Measurements from ENCODE around the gene SERPINB5.
A peak's percentile ranks its signal among the peaks of the same experiment; 100 is the strongest.

Gene SERPINB5

DNA sequence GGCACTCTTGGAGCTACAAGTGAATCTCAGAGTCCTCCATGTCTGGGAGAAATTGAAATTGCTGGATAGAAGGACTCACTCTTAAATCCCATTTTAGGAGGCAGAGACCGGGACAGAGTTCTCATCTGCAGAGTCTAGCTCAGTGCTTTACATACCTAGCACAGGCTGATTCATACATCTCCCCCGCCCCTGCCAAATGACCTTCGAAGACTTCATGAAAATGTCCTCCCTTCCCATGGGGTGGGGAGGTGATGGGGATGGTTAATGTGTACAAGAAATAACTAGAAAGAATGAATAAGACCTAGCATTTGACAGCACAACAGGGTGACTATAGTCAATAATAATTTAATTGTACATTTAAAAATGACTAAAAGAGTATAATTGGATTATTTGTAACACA is 8.2 kb upstream of the SERPINB5 start:
- DNase-seq (ENCODE audit: low spot score), result no peak

DNA sequence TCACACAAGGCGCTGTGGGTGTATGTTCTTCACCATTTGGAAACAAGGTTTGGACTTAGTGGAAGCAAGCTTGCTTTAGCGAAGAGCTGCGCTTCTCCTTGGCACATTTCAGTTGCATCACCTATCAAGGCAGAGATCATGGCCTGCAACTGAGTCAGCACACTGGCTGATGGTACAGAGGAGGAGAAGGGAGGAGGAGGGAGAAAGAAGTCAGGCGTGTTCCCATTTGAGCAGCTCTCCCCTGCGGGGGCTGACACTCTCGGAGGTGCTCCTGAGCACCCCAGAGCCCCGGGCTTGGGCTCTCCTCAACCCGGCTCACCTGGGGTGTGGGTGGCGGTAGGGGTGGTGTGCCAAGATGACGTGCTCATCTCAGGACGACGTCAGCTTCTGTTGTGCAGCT is 6.0 kb upstream of the SERPINB5 start:
- DNase-seq (ENCODE audit: low spot score), result no peak

DNA sequence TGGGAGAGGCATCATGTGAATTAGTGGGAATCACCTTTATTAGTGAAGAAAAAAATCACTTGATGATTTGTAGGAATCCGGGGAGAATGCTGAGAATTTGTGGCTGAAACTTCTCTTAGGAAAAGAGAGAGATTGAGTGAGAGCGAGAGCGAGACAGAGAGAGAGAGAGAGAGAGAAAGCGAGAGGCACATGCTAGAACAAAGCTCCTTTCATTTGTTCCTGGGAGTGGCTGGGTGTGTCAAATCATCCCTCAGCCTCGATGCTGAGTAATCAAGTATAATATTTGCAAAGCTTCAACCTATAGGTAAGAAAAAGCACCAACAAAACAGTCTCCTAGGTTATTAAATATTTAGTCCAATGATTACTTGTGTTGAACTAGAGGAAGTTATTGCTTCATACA is 4.4 kb upstream of the SERPINB5 start:
- no peak for DNase-seq (ENCODE audit: low spot score)

DNA sequence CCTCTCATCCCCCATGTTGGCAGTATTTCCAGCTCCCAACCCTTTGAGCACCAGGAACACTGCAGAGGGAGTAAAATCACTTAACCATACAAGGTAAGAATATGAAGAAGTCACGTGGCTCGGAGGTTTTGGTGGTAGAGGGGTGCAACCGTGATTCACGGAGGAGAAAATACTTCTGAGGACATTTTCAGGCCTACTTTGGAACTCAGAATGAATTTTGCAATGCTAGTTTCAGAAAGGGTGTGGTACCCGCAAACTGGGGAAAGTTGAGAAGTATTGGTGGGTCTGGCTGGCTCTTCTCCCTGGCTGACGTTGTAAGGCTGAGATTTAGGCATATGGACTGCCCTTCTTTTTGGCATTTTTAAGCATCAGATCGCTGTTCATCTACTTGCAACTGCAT is 442 bp downstream of the SERPINB5 start:
- no peak for DNase-seq (ENCODE audit: low spot score)

DNA sequence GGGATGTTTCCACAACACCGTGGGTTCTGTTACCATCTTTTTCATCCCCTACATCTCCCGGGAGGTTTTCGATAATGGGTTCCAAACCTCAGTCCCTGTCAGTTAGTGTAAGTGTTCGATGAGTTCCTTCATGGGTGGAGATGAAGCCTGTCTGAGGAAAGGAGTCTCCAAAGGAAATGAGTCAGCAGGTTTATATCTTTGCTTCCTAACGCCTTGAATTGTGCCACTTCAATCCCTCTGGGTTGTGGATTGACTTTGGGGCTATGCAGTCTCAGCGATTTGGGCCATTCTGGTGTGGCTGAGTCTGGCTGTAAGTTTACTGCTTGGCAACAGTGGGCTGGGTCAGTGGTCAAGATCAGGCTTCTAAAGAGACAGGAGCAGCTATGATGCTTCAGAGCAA is 1.2 kb downstream of the SERPINB5 start:
- no peak for DNase-seq (ENCODE audit: low spot score)

DNA sequence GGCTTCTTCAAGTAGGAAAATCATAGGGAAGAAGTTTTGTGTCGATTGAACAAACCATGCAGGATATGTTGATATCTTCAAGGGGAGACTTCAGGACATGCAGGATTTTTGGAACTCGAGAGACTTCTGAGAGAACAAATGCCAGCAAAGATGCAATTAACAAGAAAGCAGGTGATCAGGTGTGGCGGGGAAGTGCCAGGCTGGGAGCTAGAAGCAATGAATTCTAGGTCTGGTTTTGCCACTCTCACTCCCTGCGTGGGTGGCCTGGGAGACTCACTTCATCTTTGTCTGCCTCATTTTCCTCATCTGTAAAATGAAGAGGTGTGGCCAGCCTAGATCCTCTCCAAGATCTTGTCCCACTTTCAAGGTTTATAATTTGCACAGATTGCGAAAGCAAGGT is 3.1 kb downstream of the SERPINB5 start:
- no peak for DNase-seq (ENCODE audit: low spot score)

DNA sequence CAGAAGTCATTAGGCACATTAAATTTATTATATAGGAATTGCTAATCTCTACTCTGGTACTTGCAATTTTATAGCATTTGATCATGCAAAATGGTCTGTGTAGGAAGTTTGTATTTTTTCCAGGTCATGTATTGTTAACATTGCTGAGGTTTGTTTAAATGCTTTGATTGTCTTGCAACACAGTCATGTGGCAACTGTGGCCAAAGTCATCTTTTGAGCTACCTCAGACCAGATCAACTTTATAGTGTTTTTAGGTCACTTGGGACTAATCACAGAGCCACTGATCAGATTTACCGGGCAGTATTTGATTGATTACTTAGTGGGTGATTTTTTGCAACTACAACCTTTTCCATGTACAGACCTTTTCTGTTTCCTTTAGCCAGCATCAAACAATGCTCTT is 3.7 kb downstream of the SERPINB5 start:
- DNase-seq (ENCODE audit: low spot score), result no peak

DNA sequence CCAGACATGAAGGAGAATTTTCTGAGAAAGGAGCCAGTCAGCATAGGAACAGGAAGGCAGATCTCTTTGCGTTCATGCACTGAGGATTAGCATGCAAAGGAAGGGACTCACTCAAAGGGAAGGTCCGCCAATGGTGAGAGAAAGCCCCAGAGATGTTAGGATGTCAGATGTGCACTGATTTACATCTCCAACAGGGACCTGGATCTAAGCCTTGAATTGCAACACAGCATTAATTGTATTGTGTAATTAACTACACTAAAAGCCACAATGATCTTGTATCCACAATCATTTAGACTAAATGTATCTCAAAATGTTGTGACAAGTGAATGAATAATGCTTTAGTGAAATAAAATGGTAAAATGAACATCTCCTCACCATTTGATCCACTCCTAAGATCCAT is 4.2 kb downstream of the SERPINB5 start:
- no peak for DNase-seq (ENCODE audit: low spot score)

DNA sequence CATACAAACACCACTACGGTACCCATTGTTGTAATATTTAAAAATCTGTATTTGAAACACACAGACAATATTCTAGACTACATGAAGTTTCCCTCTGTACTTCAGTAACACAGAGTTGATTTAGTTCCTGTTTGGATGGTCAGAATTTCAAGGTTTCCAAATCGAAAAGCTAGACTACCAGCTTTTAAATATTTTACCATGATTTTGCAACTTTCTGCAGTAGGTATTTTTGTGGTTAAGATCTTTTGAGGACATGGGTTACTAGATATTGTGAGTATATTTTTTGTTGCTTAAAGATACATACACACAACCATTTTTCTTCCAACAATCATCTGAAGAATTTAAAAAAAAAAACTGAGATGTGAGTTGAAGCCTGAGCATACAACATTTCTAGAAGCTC is 10.9 kb downstream of the SERPINB5 start:
- no peak for DNase-seq (ENCODE audit: low spot score)

DNA sequence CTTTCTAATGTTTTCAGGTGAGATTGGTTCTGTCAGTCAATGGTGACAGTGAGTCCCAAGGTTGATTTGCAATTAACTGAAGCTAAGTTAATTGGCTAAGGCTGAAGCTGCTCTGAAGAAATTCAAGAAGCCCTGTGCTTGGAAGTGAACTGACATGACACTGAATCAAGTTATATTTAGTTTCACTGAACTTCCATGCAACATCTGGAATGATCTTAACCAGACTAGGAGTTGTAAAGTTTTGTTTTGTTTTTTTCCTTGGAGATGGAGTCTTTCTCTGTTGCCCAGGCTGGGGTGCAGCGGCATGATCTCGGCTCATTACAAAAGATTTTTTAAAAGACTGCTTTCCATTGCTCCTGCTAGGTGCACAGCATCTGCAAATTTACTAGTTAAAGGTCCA is 11.4 kb downstream of the SERPINB5 start:
- DNase-seq (ENCODE audit: low spot score), result no peak

GRCh38 chr18:63492851-63493250 is 16.1 kb downstream of the SERPINB5 start:
- no peak for DNase-seq (ENCODE audit: low spot score)

- no peak for DNase-seq (ENCODE audit: low spot score)
Observed at GRCh38 chr18:63495675-63496074, 18.9 kb downstream of the SERPINB5 start.

GRCh38 chr18:63505566-63506335 is 29.0 kb downstream of the SERPINB5 start:
- DNase-seq (ENCODE audit: low spot score), result no peak

DNA sequence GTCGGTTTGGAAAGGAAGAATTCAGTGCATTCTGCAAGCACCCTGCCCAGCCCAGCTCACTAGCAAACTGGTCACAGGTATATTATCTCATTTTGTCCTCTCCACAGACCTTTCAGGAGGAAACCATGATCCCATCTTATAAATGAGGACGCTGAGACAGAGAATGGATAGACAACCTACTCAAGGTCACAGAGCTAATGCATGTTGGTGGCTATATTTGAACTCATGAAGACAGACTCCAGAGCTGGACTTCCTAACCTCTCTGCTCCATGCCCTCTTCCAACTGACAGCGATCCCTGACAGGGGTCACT is 29.5 kb downstream of the SERPINB5 start:
- DNase-seq (ENCODE audit: low spot score), result no peak

DNA sequence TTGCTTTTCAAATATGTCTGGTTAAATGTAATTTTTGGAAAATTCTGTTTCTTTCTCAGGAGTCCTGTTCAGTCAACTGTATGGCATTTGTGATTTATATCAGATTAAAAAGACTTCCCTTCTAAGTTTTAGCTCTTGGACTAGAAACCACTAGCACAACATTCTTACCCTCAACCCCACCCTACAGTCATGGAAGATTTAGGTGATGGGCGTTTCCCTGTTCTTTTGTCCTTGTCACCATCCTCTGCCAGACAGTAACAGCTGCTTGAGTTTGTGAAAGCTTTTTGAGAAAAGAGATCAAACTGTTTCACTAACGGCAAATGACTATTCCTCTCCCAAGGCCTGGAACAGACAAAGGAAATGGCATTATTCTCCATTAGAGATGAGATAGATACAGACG is 31.8 kb downstream of the SERPINB5 start:
- DNase-seq (ENCODE audit: low spot score), result no peak

- peak; percentile 46 for DNase-seq (ENCODE audit: low spot score)
Observed at GRCh38 chr18:63511285-63511684, 34.5 kb downstream of the SERPINB5 start.

DNA sequence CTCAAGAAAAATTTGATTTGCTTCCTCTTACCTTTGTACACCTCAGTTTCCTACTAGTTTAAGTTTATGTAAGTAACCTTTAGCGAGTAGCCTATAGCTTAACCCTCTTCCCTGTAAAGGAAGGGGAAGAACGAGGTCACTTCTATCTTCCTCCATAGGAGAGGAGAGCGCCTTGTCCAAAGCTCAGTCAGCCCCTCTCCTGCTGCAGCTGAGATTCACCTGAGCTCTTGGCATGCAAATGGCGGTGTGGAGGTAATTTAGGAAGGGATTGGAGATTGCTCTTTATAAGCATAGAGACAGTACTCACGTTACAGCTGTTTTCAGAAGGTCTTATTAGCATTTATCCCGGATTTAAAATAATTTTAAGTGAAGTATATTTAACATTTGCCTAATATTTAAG is 37.6 kb downstream of the SERPINB5 start:
- no peak for DNase-seq (ENCODE audit: low spot score)

DNA sequence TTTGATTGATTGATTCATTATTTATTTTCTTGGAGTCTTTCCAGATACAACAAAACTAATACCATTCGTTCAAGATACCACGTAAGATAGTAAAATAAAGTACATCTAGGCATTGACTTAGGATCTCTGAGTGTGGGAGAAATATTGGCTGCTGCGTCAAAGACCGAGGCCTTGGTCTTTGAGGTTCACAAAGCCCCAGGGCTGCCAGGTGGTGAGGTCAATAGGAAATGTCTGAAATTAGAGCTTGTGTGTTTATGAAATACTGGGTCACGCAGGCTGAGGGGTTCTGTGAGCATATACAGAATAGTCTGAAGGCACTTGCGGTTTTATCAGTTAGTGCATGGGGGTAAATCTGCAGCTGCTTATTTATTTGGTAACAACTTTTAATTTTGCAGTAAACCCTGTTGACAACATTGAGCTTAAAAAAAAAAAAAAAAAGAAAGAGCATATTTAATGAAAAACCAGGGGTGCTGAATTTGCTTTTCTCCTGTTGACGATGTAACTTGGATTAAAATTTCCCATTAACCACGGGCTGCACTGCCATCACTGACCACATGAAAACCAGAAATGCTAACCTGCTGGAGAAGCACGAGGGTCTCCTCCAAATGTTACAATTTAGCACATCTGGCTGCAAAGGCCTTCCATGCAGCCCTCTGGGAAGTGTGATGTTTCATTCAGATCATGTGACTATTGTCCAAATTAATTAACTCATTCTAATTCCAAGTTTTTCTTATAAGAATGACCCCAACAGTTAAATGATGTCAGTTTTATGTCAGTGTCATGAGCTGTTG is 38.3 kb downstream of the SERPINB5 start:
- no peak for DNase-seq (ENCODE audit: low spot score)

DNA sequence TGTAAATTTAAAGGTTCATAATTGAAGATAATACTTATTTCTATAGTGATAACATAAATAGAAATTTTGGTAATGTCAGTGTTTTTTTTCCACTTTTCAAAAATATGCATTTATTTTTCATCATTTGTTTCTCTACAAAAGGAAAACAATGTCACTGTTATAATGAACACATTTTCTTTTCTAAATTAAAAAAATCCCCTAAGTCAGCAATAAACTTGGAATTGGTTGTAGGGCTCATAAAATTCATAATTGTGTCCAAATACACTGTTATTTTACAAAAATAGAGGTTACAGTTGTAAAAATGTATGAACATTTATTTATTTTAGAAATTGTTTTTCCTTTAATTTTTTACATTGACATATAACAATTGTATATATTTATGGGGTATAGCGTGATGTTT is 39.0 kb downstream of the SERPINB5 start:
- DNase-seq (ENCODE audit: low spot score), result no peak

- DNase-seq (ENCODE audit: low spot score), result peak; percentile 87
Observed at GRCh38 chr18:63518178-63519012, 41.6 kb downstream of the SERPINB5 start.

GRCh38 chr18:63520053-63520685 is 43.4 kb downstream of the SERPINB5 start:
- DNase-seq (ENCODE audit: low spot score), result no peak

- no peak for DNase-seq (ENCODE audit: low spot score)
Observed at GRCh38 chr18:63523660-63524059, 46.9 kb downstream of the SERPINB5 start.
